A549 (cell line): ENCODE data around the gene SHISA8. TPM values are rescaled to one million over a fixed set of nuclear protein-coding genes. Genes with fewer than 3 reads are reported as not detected.
A peak's percentile ranks its signal among the peaks of the same experiment; 100 is the strongest.

ENCODE experiments used
- ATAC-seq, 2 experiments: fragments of 200-7000 bp in 1 of 2; fragments of >200 bp in 1 of 2; cut with Nextera tagmentation in 1 of 2; cut with Tn5 transposase in 1 of 2; 3 replicates each; pipeline versions ENCODE4 v1.8.0 to v1.9.1; 2018 to 2020; ENCODE audit warnings: mild to moderate bottlenecking in 1 of 2, moderate library complexity in 1 of 2
- CTCF ChIA-PET: fragments of 300-600 bp; sonication (Branson Sonifier 250); formaldehyde crosslinking; extraction: SDS; loops from one replicate; lab custom pipeline; 2021; ENCODE audit warnings: antibody characterized with exemption, inconsistent platforms; lab: Yijun Ruan, JAX
- POLR2A ChIA-PET: fragments of 350-600 bp; formaldehyde crosslinking; extraction: SDS; loops from one replicate; lab custom pipeline; 2021; ENCODE audit warnings: antibody characterized with exemption, inconsistent platforms; lab: Yijun Ruan, JAX
- DNase-seq, 2 experiments: peaks; one replicate each; pipeline versions ENCODE4 v3.0.0 to v3.0.0-alpha.2; 2011 to 2016; ENCODE audit warnings: low read depth in 1 of 2, low spot score in 1 of 2
- FAIRE-seq: peaks from 2 replicates; lab custom pipeline; 2011; peaks lifted over from hg19 to GRCh38; lab: Jason Lieb, UNC
- H3K27ac ChIP-seq, 2 experiments: fragments of >200 bp; sonication (Bioruptor Twin); formaldehyde crosslinking; 3 replicates each; pipeline ENCODE4 v1.5.1; 2016 to 2017
- H3K4me1 ChIP-seq: fragments of >200 bp; sonication (Bioruptor Twin); formaldehyde crosslinking; 3 replicates; pipeline ENCODE4 v1.6.1; 2016
- H3K4me2 ChIP-seq: fragments of >200 bp; sonication (Bioruptor Twin); formaldehyde crosslinking; 3 replicates; pipeline ENCODE4 v1.6.1; 2016
- H3K4me3 ChIP-seq: fragments of >200 bp; sonication (Bioruptor Twin); formaldehyde crosslinking; 3 replicates; pipeline ENCODE4 v1.5.1; 2016
- H3K9me3 ChIP-seq: fragments of >200 bp; sonication (Bioruptor Twin); formaldehyde crosslinking; 3 replicates; pipeline ENCODE4 v1.6.1; 2016
- CBX2 ChIP-seq: fragments of 200-600 bp; sonication (generic); IDR thresholded peaks from 2 replicates; pipeline ENCODE4 v1.6.1; 2016; ENCODE audit warnings: low read depth, mild to moderate bottlenecking, borderline replicate concordance
- CBX8 ChIP-seq: fragments of 200-600 bp; sonication (generic); IDR thresholded peaks from 2 replicates; pipeline ENCODE4 v1.6.1; 2016
- CHD2 ChIP-seq: fragments of 150-350 bp; IDR thresholded peaks from 2 replicates; pipeline ENCODE4 v1.6.1; 2014; ENCODE audit warnings: low read length; ENCODE audit not compliant: partially characterized antibody
- CHD4 ChIP-seq: fragments of 200-600 bp; sonication (generic); IDR thresholded peaks from 2 replicates; pipeline ENCODE4 v1.6.1; 2016; ENCODE audit warnings: antibody characterized with exemption, mild to moderate bottlenecking, borderline replicate concordance
- CTCF ChIP-seq: fragments of >200 bp; sonication (Bioruptor Twin); formaldehyde crosslinking; IDR thresholded peaks from 3 replicates; pipeline ENCODE4 v1.5.1; 2016
- EHF ChIP-seq: fragments of 250-450 bp; sonication (Bioruptor Pico); IDR thresholded peaks from 2 replicates; pipeline ENCODE4 v1.5.0; 2020; ENCODE audit warnings: mild to moderate bottlenecking
- EHMT2 ChIP-seq: fragments of 200-600 bp; sonication (generic); IDR thresholded peaks from 2 replicates; pipeline ENCODE4 v1.6.1; 2016; ENCODE audit warnings: antibody characterized with exemption, low read depth, mild to moderate bottlenecking, moderate library complexity
- FOSL2 ChIP-seq, 2 experiments: fragments of 450-650 bp in 1 of 2; fragments of >200 bp in 1 of 2; sonication (Bioruptor Twin) in 1 of 2; formaldehyde crosslinking; IDR thresholded peaks; 2 replicates each; pipeline versions ENCODE4 v1.5.0 to v1.6.1; 2016 to 2020; ENCODE audit warnings: mild to moderate bottlenecking in 1 of 2, moderate library complexity in 1 of 2
- HDAC2 ChIP-seq: fragments of 200-600 bp; sonication (generic); IDR thresholded peaks from 2 replicates; pipeline ENCODE4 v1.6.1; 2016
- HEYL ChIP-seq: fragments of 250-450 bp; sonication (Bioruptor Pico); IDR thresholded peaks from 2 replicates; pipeline ENCODE4 v1.8.0; 2021; ENCODE audit warnings: mild to moderate bottlenecking, moderate library complexity
- HOXA7 ChIP-seq: fragments of 250-450 bp; sonication (Bioruptor Pico); IDR thresholded peaks from 2 replicates; pipeline ENCODE4 v1.5.0; 2020; ENCODE audit warnings: mild to moderate bottlenecking, moderate library complexity
- HOXB13 ChIP-seq: fragments of 250-450 bp; sonication (Bioruptor Pico); IDR thresholded peaks from 2 replicates; pipeline ENCODE4 v1.5.0; 2020; ENCODE audit warnings: low read depth, mild to moderate bottlenecking, moderate library complexity
- JUNB ChIP-seq: fragments of >200 bp; sonication (Bioruptor Twin); formaldehyde crosslinking; IDR thresholded peaks from 2 replicates; pipeline ENCODE4 v1.6.1; 2016
- KDM1A ChIP-seq: fragments of 200-600 bp; sonication (generic); IDR thresholded peaks from 2 replicates; pipeline ENCODE4 v1.6.1; 2016; ENCODE audit warnings: low read depth, mild to moderate bottlenecking
- MAFK ChIP-seq: fragments of 450-650 bp; IDR thresholded peaks from 2 replicates; pipeline ENCODE4 v1.6.1; 2014; ENCODE audit not compliant: partially characterized antibody
- MAZ ChIP-seq: fragments of 150-350 bp; IDR thresholded peaks from 2 replicates; pipeline ENCODE4 v1.6.1; 2014; ENCODE audit warnings: antibody characterized with exemption, low read depth, low read length, borderline replicate concordance
- NPAS2 ChIP-seq: fragments of 250-450 bp; sonication (Bioruptor Pico); IDR thresholded peaks from 2 replicates; pipeline ENCODE4 v1.8.0; 2022; ENCODE audit warnings: mild to moderate bottlenecking, moderate library complexity, borderline replicate concordance
- POLR2AphosphoS2 ChIP-seq: conservative IDR thresholded peaks from 2 replicates; pipeline ENCODE4 v1.6.1; 2012; ENCODE audit warnings: low read length, improper control_type of control experiment, inconsistent platforms
- REST ChIP-seq: fragments of 200-600 bp; sonication (generic); IDR thresholded peaks from 2 replicates; pipeline ENCODE4 v1.6.1; 2016; ENCODE audit warnings: antibody characterized with exemption, mild to moderate bottlenecking, moderate library complexity
- RNF2 ChIP-seq: fragments of 200-600 bp; sonication (generic); IDR thresholded peaks from 2 replicates; pipeline ENCODE4 v1.6.1; 2016; ENCODE audit warnings: low read depth, mild to moderate bottlenecking, antibody characterized with exemption, moderate library complexity, borderline replicate concordance
- SMC3 ChIP-seq: fragments of >200 bp; sonication (Bioruptor Twin); formaldehyde crosslinking; IDR thresholded peaks from 3 replicates; pipeline ENCODE4 v1.6.1; 2018; ENCODE audit warnings: inconsistent platforms
- TFCP2L1 ChIP-seq: fragments of 250-450 bp; sonication (Bioruptor Pico); IDR thresholded peaks from 2 replicates; pipeline ENCODE4 v1.5.0; 2021; ENCODE audit warnings: mild to moderate bottlenecking
- USF2 ChIP-seq: fragments of 450-650 bp; IDR thresholded peaks from 2 replicates; pipeline ENCODE4 v1.6.1; 2014; ENCODE audit warnings: antibody characterized with exemption
- ZC3H11A ChIP-seq: fragments of 450-650 bp; IDR thresholded peaks from 2 replicates; pipeline ENCODE4 v1.6.1; 2014; ENCODE audit warnings: antibody characterized with exemption, mild to moderate bottlenecking
- ZNF302 ChIP-seq: fragments of 250-450 bp; sonication (Bioruptor Pico); IDR thresholded peaks from 2 replicates; pipeline ENCODE4 v1.9.0; 2021; ENCODE audit warnings: inconsistent platforms, mild to moderate bottlenecking, moderate library complexity
- ZSCAN20 ChIP-seq: fragments of 250-450 bp; sonication (Bioruptor Pico); IDR thresholded peaks from 2 replicates; pipeline ENCODE4 v1.8.0; 2022; ENCODE audit warnings: mild to moderate bottlenecking, moderate library complexity
- WGBS: methylation state at CpG from one replicate; pipeline ENCODE4 v1.1.6; 2017; ENCODE audit errors: missing lambda C conversion rate; 5-methylcytosine and 5-hydroxymethylcytosine counted together
- polyA plus RNA-seq, 4 experiments: library from polyadenylated mRNA; depleted of rRNA in 3 of 4; stranded (reverse); fragments of >200 nt; fragmentation: RNase III in 1 of 4; extraction: RNeasy Plus Mini Kit Qiagen cat#74134 plus additional on column Dnase treatment in 1 of 4; gene quantifications; 2 replicates in 3 of 4; 3 replicates in 1 of 4; pipeline ENCODE4 v1.2.3, GENCODE V29; 2011 to 2017

The SHISA8 gene
- polyA plus RNA-seq, 2 of the 4 experiments (the other 2 are of a cell fraction), result 0.15 TPM; not detected in 1

- TF ChIP-seq CTCF, result no peak
Observed at GRCh38 chr22:41927813-41928212, 12.9 kb upstream of the SHISA8 start (continued).

DNA sequence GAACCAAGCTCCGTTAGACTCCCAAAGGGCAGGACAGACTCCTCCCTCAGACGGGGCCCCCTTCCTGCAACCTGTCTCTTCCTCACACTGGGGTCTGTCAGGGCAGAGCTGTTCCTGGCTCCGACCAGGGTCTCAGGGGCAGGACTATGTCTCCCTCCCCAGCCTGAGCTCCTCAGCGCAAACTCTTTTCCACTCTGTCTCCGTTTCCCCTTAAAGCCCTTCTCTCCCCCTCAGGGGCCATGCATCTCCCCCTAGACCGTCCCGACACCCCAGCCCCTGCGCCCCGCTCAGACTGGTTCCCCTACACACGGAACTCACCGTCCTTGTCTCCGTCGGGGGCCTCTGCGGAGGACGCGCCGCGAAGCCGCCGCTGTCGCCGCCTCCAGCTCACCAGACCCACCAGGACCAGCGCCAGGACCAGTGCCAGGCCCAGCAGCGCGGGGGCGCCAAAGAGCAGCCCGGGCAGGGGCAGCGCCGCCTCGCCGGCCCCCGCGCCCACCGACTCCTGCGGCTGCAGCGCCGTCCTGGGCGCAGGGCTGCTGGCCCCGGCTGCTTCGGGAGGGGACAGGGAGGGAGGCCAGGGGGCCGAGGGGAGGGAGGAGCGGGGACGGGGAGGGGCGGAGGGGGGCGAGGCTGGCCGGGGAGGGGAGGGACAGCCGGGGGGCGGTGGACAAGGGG lies 11.0 kb upstream of the SHISA8 start:
- Histone ChIP-seq H3K4me2 (peak overlapping the region; percentile 97), H3K9me3 (no peaks in the 10 kb centered on the region), H3K4me3 (peak overlapping the region; percentile 64), H3K27ac (peak overlapping the region; percentile 74 to 90), H3K4me1 (no peaks in the 10 kb centered on the region)
- no peak for FAIRE-seq
- ChIA-PET POLR2A (interaction anchor here (0.6 to 1.1 kb wide), 4 partner anchors 9 to 259 kb away, joined by 3 to 6 read pairs (median 3); partner anchors contain the start of gene WBP2NL), CTCF (interaction anchor here (0.6 to 4.3 kb wide), 27 partner anchors 8 to 731 kb away, joined by 3 to 50 read pairs (median 3); partner anchors contain the start of gene SHISA8)
- ATAC-seq, result peak; percentile 76 to 81
- TF ChIP-seq CBX8 (no peak), CHD4 (no peak), SMC3 (peak; percentile 31; the same call in 1 of the 3 replicates), HDAC2 (no peak), NPAS2 (CRISPR knock-in tag) (no peak), TFCP2L1 (CRISPR knock-in tag) (no peak), CHD2 (no peak), FOSL2 (IDR thresholded peaks at IDR 0.05) (no peak), FOSL2 (CRISPR knock-in tag; IDR thresholded peaks at IDR 0.05) (no peak), MAFK (no peak), HEYL (CRISPR knock-in tag) (no peak), RNF2 (no peak), POLR2AphosphoS2 (no peak), ZSCAN20 (CRISPR knock-in tag) (no peak), USF2 (no peak), EHF (CRISPR knock-in tag) (no peak), CTCF (peak; percentile 71), EHMT2 (no peak)
- 38% methylated on average over 6 of the region's 48 CpGs for WGBS
- DNase-seq, result peak in 1 of 2 experiments; percentile 48

GRCh38 chr22:41923595-41924276 lies 8.9 kb upstream of the SHISA8 start:
- Histone ChIP-seq H3K9me3 (no peaks in the 10 kb centered on the region), H3K27ac (no peak overlapping the region), H3K4me3 (no peak overlapping the region), H3K4me1 (no peaks in the 10 kb centered on the region), H3K4me2 (no peak overlapping the region)
- FAIRE-seq, result no peak
- ATAC-seq, result no peak
- ChIA-PET CTCF (interaction anchor here (1.0 to 4.3 kb wide), 6 partner anchors 16 to 227 kb away, joined by 3 to 50 read pairs (median 3); no protein-coding TSS in a partner anchor), POLR2A (no interaction called here)
- DNase-seq, result no peak
- 89% methylated on average over 13 of the region's 14 CpGs for WGBS
- TF ChIP-seq MAZ (no peak), FOSL2 (IDR thresholded peaks at IDR 0.05) (no peak), FOSL2 (CRISPR knock-in tag; IDR thresholded peaks at IDR 0.05) (no peak), HOXB13 (CRISPR knock-in tag) (no peak), CBX2 (no peak), HEYL (CRISPR knock-in tag) (no peak), REST (no peak), EHF (CRISPR knock-in tag) (no peak), HOXA7 (CRISPR knock-in tag) (no peak), JUNB (no peak), ZC3H11A (no peak), KDM1A (no peak), ZNF302 (CRISPR knock-in tag) (no peak)
